Stomach (tissue), 4 donors: ENCODE results near the gene HLA-F.

ENCODE experiments used
- POLR2A ChIP-seq, 4 donors: fragments of 450-650 bp; IDR thresholded peaks; one replicate each; pipeline ENCODE4 v1.6.1; 2016; ENCODE audit warnings: antibody characterized with exemption in 4 of 4, control low read depth in 2 of 4, mild to moderate bottlenecking in 1 of 4, moderate library complexity in 1 of 4
- POLR2AphosphoS5 ChIP-seq, 3 donors: sonication (generic); formaldehyde crosslinking; IDR thresholded peaks; one replicate each; pipeline ENCODE4 v1.6.1; 2016; ENCODE audit warnings: antibody characterized with exemption in 3 of 3
- TF ChIP-seq, protein P1 (sequence below), 7 experiments: fragments of 450-650 bp in 4 of 7; fragments of 200-600 bp in 3 of 7; sonication (generic) in 3 of 7; IDR thresholded peaks; one replicate each; pipeline ENCODE4 v1.5.1; 2016 to 2019; ENCODE audit warnings: antibody characterized with exemption in 7 of 7, control low read depth in 2 of 7, mild to moderate bottlenecking in 1 of 7

DNA sequence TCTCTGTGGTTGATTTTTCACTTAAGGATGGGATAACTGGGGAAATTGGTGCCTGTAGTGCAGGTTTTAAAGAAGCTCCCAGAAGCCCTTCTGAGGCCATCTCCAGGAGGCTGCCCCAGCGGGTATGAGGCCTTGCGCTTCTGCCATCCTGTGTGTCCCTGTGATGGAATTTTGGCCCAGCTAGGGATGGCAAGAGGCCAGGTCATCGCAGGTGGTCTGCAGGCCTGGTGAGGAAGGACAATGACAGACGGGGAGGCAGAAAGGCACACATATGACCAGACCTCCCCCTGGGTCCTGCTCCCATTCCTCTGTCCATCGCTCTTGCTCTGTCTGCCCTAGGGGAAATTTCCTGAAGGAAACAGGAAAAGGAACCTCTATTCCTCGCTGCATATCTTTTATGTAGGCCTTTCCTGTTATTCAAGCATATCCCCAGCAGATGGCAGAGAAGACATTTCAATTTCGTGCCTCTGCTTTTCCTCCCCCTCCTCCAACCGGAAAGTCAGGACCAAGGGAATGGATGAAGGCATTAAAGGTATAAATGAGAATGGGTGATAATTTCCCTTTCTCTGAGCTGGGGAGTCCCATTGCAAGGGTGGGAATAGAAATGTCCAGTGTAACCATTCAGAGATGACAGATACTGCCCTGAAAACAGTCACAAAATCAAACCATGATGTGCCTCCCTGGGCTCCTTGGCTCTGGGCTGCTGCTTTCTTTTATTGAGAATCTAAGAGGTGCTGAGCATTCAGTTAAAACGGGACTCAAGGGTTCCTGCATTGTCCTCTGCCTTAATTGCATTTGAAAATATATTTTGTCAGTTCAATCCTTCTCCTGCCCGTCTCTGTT lies 17.6 kb upstream of the HLA-F start:
- TF ChIP-seq, protein P1, sequence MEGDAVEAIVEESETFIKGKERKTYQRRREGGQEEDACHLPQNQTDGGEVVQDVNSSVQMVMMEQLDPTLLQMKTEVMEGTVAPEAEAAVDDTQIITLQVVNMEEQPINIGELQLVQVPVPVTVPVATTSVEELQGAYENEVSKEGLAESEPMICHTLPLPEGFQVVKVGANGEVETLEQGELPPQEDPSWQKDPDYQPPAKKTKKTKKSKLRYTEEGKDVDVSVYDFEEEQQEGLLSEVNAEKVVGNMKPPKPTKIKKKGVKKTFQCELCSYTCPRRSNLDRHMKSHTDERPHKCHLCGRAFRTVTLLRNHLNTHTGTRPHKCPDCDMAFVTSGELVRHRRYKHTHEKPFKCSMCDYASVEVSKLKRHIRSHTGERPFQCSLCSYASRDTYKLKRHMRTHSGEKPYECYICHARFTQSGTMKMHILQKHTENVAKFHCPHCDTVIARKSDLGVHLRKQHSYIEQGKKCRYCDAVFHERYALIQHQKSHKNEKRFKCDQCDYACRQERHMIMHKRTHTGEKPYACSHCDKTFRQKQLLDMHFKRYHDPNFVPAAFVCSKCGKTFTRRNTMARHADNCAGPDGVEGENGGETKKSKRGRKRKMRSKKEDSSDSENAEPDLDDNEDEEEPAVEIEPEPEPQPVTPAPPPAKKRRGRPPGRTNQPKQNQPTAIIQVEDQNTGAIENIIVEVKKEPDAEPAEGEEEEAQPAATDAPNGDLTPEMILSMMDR (IDR thresholded peaks at IDR 0.05): peak in 5 of 7 experiments; percentile 37 to 79 (median 67)
- TF ChIP-seq POLR2A (IDR thresholded peaks at IDR 0.05) (no peak), POLR2AphosphoS5 (IDR thresholded peaks at IDR 0.05) (no peak)
